T-cell (primary cell): ENCODE data around the gene C1orf105. TPM values are rescaled to one million over a fixed set of nuclear protein-coding genes. Genes with fewer than 3 reads are reported as not detected.
A peak's percentile ranks its signal among the peaks of the same experiment; 100 is the strongest.
"Not testable (repeated sequence)": the region's sequence is repeated elsewhere in the genome, so short reads cannot be mapped to it uniquely, and the experiment has no call there.

Experiments used
- ATAC-seq, 4 experiments: fragments of 200-7000 bp in 3 of 4; fragments of 150-1000 bp in 1 of 4; cut with Tn5 transposase; replicated peaks in 1 of 4; 1 replicate in 3 of 4; 2 replicates in 1 of 4; pipeline ENCODE4 v1.10.0; 2021; ENCODE audit warnings: moderate library complexity in 3 of 4, mild to moderate bottlenecking in 2 of 4, moderate number of reproducible peaks in 1 of 4
- CTCF ChIA-PET, 2 donors: fragments of 300-600 bp; sonication (Branson Sonifier 250); formaldehyde crosslinking; loops; one replicate each; lab custom pipeline; 2022; ENCODE audit warnings: antibody characterized with exemption in 2 of 2; lab: Charles Lee
- POLR2A ChIA-PET, 2 donors: fragments of 300-600 bp; sonication (Branson Sonifier 250); formaldehyde crosslinking; loops; one replicate each; lab custom pipeline; 2022; ENCODE audit warnings: antibody characterized with exemption in 2 of 2; lab: Charles Lee
- DNase-seq, 35 experiments: peaks; one replicate each; pipeline versions ENCODE4 v3.0.0 to v3.0.0-alpha.2; 2013 to 2023
- H3K27ac ChIP-seq: one replicate; pipeline ENCODE4 v1.5.1; 2013; ENCODE audit warnings: low read length
- H3K27me3 ChIP-seq, 2 experiments: replicated peaks in 1 of 2; 1 replicate in 1 of 2; 2 replicates in 1 of 2; pipeline versions ENCODE4 v1.6.1 to v1.7.0; 2013; ENCODE audit warnings: low read length in 1 of 2, mixed read lengths in 1 of 2; ENCODE audit not compliant: control insufficient read depth in 2 of 2, insufficient read depth in 2 of 2; ENCODE audit errors: extremely low read depth in 1 of 2
- H3K36me3 ChIP-seq, 2 donors: 1 replicate in 1 of 2; 2 replicates in 1 of 2; pipeline versions ENCODE4 v1.6.1 to v1.7.0; 2013; ENCODE audit warnings: low read length in 1 of 2; ENCODE audit not compliant: control insufficient read depth in 2 of 2, insufficient read depth in 1 of 2; ENCODE audit errors: extremely low read depth in 1 of 2
- H3K4me1 ChIP-seq, 2 experiments: 1 replicate in 1 of 2; 2 replicates in 1 of 2; pipeline versions ENCODE4 v1.6.1 to v1.7.0; 2013; ENCODE audit warnings: low read length in 2 of 2, mixed read lengths in 1 of 2; ENCODE audit not compliant: insufficient read depth in 2 of 2, control insufficient read depth in 1 of 2; ENCODE audit errors: extremely low read depth in 1 of 2
- H3K4me3 ChIP-seq, 2 donors: 1 replicate in 1 of 2; 2 replicates in 1 of 2; pipeline versions ENCODE4 v1.5.1 to v1.7.0; 2013; ENCODE audit warnings: mild to moderate bottlenecking in 2 of 2, low read length in 1 of 2, moderate library complexity in 1 of 2; ENCODE audit not compliant: control insufficient read depth in 1 of 2; ENCODE audit errors: extremely low read depth in 1 of 2
- H3K9me3 ChIP-seq: 2 replicates; pipeline ENCODE4 v1.7.0; 2013
- H3K27ac Mint-ChIP-seq, 2 donors: one replicate each; pipeline ENCODE4 v1.8.0; 2020 to 2021; ENCODE audit warnings: mild to moderate bottlenecking in 2 of 2, mixed read lengths in 2 of 2
- H3K27me3 Mint-ChIP-seq, 2 donors: one replicate each; pipeline ENCODE4 v1.8.0; 2021 to 2022; ENCODE audit warnings: mixed read lengths in 2 of 2
- H3K36me3 Mint-ChIP-seq: one replicate; pipeline ENCODE4 v1.8.0; 2021; ENCODE audit warnings: mixed read lengths
- H3K4me1 Mint-ChIP-seq, 3 donors: one replicate each; pipeline ENCODE4 v1.8.0; 2020 to 2022; ENCODE audit warnings: mixed read lengths in 3 of 3, mild to moderate bottlenecking in 1 of 3
- H3K4me3 Mint-ChIP-seq, 3 donors: one replicate each; pipeline ENCODE4 v1.8.0; 2020 to 2022; ENCODE audit warnings: mild to moderate bottlenecking in 3 of 3, mixed read lengths in 3 of 3, moderate library complexity in 3 of 3
- H3K9me3 Mint-ChIP-seq, 3 donors: one replicate each; pipeline ENCODE4 v1.8.0; 2020 to 2022; ENCODE audit warnings: mixed read lengths in 3 of 3
- WGBS: methylation state at CpG from one replicate; pipeline ENCODE4 v1.1.5; 2013; ENCODE audit warnings: missing lambda C conversion rate; ENCODE audit not compliant: insufficient coverage; 5-methylcytosine and 5-hydroxymethylcytosine counted together
- total RNA-seq, 35 experiments: library from RNA in 6 of 35; stranded (reverse) in 6 of 35; fragments of 120-200 nt in 1 of 35; gene quantifications; one replicate each; pipeline versions ENCODE4 v1.2.1 to v1.2.4 and lab custom pipeline; 2013 to 2026

Gene C1orf105
- total RNA-seq, 5 donors from 2014 or later (not counting 1 experiment from before 2014, with no cell fraction given) = not detected

DNA sequence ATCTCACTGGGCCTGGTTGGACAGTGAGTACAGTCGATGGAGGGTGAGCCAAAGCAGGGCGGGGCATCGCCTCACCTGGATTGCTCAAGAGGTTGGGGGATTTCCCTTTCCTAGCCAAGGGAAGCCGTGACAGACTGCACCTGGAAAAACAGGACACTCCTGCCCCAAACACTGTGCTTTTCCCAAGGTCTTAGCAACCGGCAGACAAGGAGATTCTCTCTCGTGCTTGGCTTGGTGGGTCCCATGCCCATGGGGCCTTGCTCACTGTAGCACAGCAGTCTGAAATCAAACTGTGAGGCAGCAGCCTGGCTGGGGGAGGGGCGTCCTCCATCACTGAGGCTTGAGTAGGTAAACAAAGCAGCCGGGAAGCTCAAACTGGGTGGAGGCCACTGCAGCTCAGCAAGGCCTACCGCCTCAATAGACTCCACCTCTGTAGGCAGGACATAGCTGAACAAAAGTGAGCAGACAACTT is 11.3 kb downstream of the C1orf105 start:
- peak overlapping the region; percentile 93 to 94 for H3K27ac Mint-ChIP-seq
- ChIA-PET CTCF (interaction anchor here (0.6 to 5.7 kb wide), 12 partner anchors 10 to 429 kb away, joined by 3 to 42 read pairs (median 4); partner anchors contain the start of genes C1orf105 (in 1 of the 2) and PIGC (in 1 of the 2)), POLR2A (no interaction called here)
- H3K4me3 Mint-ChIP-seq = peak overlapping the region; percentile 15 to 64 (median 28)
- no peaks in the 10 kb centered on the region for H3K9me3 Mint-ChIP-seq
- 66% methylated on average over 5 of the region's 9 CpGs for WGBS
- H3K36me3 Mint-ChIP-seq = peaks cover 13% of the 10 kb centered on the region
- DNase-seq (peak in 34 of 35 experiments; percentile 9 to 71 (median 44)), ATAC-seq (peak; percentile 54 to 82 (median 66))
- peak overlapping the region in 1 of 2 donors; percentile 5 for H3K4me3 ChIP-seq
- no peaks in the 10 kb centered on the region for H3K27me3 Mint-ChIP-seq
- no peaks in the 10 kb centered on the region for H3K27me3 ChIP-seq
- H3K4me1 ChIP-seq = peaks cover 40 to 55% of the 10 kb centered on the region in 2 experiments
- peaks cover 48 to 55% (median 53%) of the 10 kb centered on the region in 3 donors for H3K4me1 Mint-ChIP-seq
- no peaks in the 10 kb centered on the region for H3K9me3 ChIP-seq
- H3K27ac ChIP-seq = peak overlapping the region; percentile 53
- H3K36me3 ChIP-seq = no peaks in the 10 kb centered on the region

DNA sequence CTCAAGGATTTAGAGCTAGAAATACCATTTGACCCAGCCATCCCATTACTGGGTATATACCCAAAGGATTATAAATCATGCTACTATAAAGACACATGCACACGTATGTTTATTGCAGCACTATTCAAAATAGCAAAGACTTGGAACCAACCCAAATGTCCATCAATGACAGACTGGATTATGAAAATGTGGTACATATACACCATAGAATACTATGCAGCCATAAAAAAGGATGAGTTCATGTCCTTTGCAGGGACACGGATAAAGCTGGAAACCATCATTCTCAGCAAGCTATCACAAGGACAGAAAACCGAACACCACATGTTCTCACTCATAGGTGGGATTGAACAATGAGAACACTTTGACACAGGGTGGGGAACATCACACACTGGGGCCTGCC is 16.7 kb downstream of the C1orf105 start:
- peaks cover 6 to 10% of the 10 kb centered on the region in 2 experiments for H3K4me1 ChIP-seq
- ATAC-seq, H3K9me3 ChIP-seq, CTCF ChIA-PET, POLR2A ChIA-PET, H3K27me3 ChIP-seq, DNase-seq, H3K27ac ChIP-seq, H3K4me3 ChIP-seq, H3K27ac Mint-ChIP-seq, H3K4me3 Mint-ChIP-seq, H3K36me3 ChIP-seq, H3K27me3 Mint-ChIP-seq, H3K9me3 Mint-ChIP-seq: not testable (repeated sequence)
- H3K36me3 Mint-ChIP-seq = peaks cover 38% of the 10 kb centered on the region
- WGBS = no CpG with 5 or more reads among the region's 3 CpGs
- H3K4me1 Mint-ChIP-seq = peaks cover 46 to 59% (median 54%) of the 10 kb centered on the region in 3 donors

DNA sequence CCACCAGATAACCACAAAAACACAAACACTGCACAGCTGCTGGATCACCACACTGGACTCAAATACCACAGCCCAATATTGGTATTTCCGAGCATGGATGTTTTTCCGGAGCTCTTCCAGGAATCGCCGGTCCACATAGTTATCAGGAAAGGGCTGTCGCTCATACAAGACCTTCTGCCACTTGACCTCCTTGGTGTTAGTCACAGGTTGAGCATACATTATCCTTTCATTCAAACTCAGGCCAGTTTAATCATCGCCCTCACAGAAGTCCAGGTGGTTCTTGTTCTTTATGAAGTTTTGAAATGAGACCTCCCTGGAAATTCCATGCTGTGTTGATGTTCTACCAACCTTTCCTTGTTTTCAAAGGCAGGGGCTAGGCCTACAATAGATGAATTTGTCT is 21.9 kb downstream of the C1orf105 start:
- H3K27me3 Mint-ChIP-seq = no peaks in the 10 kb centered on the region
- Histone ChIP-seq H3K27me3 (no peaks in the 10 kb centered on the region), H3K4me1 (peaks cover 15% of the 10 kb centered on the region in 2 experiments), H3K4me3 (no peak overlapping the region), H3K27ac (no peak overlapping the region), H3K36me3 (peaks cover 0 to 10% of the 10 kb centered on the region in 2 donors), H3K9me3 (no peaks in the 10 kb centered on the region)
- DNase-seq = no peak
- CTCF ChIA-PET = interaction anchor here (0.6 to 2.8 kb wide), 6 partner anchors 9 to 757 kb away, joined by 3 to 42 read pairs (median 4); no protein-coding TSS in a partner anchor
- ATAC-seq = no peak
- POLR2A ChIA-PET = interaction anchor here in 1 of 2 donors (1.5 kb wide), 1 partner anchor 90 kb away, joined by 3 read pairs; no protein-coding TSS in a partner anchor
- WGBS = 97% methylated on average over 4 of the region's 6 CpGs
- peaks cover 45 to 50% (median 50%) of the 10 kb centered on the region in 3 donors for H3K4me1 Mint-ChIP-seq
- peak overlapping the region; percentile 43 to 96 for H3K27ac Mint-ChIP-seq
- no peaks in the 10 kb centered on the region for H3K9me3 Mint-ChIP-seq
- peak overlapping the region; percentile 83 to 95 (median 94) for H3K4me3 Mint-ChIP-seq
- peaks cover 30% of the 10 kb centered on the region for H3K36me3 Mint-ChIP-seq

DNA sequence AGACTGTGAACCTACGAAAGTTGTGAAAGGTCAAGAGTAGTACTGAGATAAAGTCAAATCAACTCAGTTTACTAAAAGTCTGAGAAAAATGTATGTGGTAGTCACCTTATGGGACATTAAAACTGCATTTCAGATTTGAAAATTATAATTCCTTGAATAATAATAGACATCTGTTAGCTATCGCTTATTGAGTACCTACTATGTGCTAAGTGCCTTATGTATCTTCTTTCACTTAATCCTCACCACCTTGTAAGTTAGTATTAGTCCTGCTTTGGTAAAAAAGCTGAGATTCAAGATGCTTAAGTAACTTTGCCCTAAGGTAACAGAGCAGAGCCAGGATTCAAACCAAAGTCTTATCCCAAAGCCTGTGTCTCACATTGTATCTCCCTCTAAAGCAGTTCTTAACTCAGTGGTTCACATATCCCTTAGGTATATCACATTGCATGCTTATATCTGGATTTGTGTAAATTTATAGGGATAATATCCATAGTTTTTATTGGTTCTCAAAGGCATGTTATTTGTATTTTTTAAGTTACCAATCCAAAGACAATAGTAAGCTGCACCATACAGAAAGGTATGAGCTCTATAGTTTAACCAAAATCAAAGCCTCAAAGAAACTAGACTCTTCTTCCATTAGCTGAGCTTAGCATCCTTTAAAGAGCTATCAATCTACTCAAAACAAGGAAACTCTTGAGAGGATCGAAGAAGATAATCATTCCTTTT is 22.5 kb downstream of the C1orf105 start:
- H3K27ac ChIP-seq = peak overlapping the region; percentile 86
- H3K9me3 Mint-ChIP-seq = no peaks in the 10 kb centered on the region
- no peaks in the 10 kb centered on the region for H3K27me3 ChIP-seq
- peaks cover 29% of the 10 kb centered on the region for H3K36me3 Mint-ChIP-seq
- H3K36me3 ChIP-seq = peaks cover 0 to 10% of the 10 kb centered on the region in 2 donors
- H3K4me3 Mint-ChIP-seq = peak overlapping the region; percentile 83 to 95 (median 94)
- no peaks in the 10 kb centered on the region for H3K9me3 ChIP-seq
- ATAC-seq (peak in 3 of 4 experiments; percentile 1 to 8 (median 7)), DNase-seq (no peak)
- H3K27me3 Mint-ChIP-seq = no peaks in the 10 kb centered on the region
- peak overlapping the region; percentile 84 to 94 for H3K4me3 ChIP-seq
- POLR2A ChIA-PET = interaction anchor here (0.6 to 1.5 kb wide), 4 partner anchors 10 to 89 kb away, joined by 3 read pairs; no protein-coding TSS in a partner anchor
- H3K4me1 Mint-ChIP-seq = peaks cover 45 to 50% (median 50%) of the 10 kb centered on the region in 3 donors
- H3K4me1 ChIP-seq = peaks cover 15% of the 10 kb centered on the region in 2 experiments
- CTCF ChIA-PET = interaction anchor here (0.6 to 2.8 kb wide), 16 partner anchors 10 to 642 kb away, joined by 3 to 42 read pairs (median 3); no protein-coding TSS in a partner anchor
- H3K27ac Mint-ChIP-seq = peak overlapping the region; percentile 94 to 96
- 0% methylated on average over 1 of the region's 3 CpGs for whole genome bisulfite sequencing

DNA sequence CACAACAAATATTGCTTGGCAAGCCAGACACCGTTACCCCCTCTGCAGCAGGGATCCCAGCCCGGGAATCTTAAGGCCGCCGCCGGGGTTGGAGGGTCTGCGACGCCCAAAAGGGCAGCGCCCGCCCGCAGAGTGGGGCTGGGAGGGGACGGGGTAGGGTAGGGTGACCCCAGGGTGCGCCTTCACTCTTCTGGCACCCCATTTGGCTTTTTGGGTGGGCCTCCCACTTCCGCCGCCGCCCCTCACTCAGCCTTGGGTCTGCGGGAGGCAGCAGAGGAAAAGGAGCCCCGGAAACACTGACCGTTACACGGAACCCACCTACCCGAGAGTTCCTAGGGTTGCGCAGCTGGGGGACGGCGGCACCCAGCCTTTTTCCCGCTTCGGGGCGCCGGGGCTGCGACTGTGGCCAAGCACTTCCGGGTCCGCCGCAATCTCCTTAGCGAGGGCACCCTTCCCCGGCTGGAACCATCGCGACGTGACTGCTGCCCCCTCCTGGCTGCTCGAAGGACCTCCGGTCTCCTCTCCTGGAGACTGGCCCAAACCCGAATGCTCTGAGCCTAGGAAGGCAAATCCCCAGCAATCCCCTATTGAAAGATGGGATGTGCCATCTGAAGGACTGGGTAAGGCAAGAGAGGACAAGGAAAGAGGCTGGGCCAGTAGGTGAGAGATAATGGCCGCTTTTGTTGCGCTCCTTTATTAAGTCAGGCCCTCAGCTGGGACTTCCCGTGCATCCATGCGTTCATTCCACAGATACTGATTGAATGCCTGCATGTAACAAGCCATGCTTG is 23.4 kb downstream of the C1orf105 start, which contains the start of gene PIGC:
TSS of gene PIGC (minus strand) at position 404 of the 788 bp plus-strand sequence. CDS start 1,447 bp downstream, outside the sequence.
- DNase-seq (peak; percentile 79 to 95 (median 89)), ATAC-seq (peak; percentile 99)
- ChIA-PET POLR2A (interaction anchor here (0.6 to 1.5 kb wide), 5 partner anchors 11 to 88 kb away, joined by 3 to 4 read pairs (median 3); no protein-coding TSS in a partner anchor), CTCF (interaction anchor here (0.6 to 2.8 kb wide), 19 partner anchors 9 to 643 kb away, joined by 3 to 42 read pairs (median 4); no protein-coding TSS in a partner anchor)
- H3K4me1 ChIP-seq = peaks cover 15% of the 10 kb centered on the region in 2 experiments
- H3K27me3 Mint-ChIP-seq = no peaks in the 10 kb centered on the region
- H3K4me1 Mint-ChIP-seq = peaks cover 45 to 50% (median 48%) of the 10 kb centered on the region in 3 donors
- H3K36me3 ChIP-seq = peaks cover 0 to 10% of the 10 kb centered on the region in 2 donors
- 10% methylated on average over 40 of the region's 43 CpGs for WGBS
- no peaks in the 10 kb centered on the region for H3K9me3 ChIP-seq
- H3K27ac Mint-ChIP-seq = peak within 1 kb of the TSS; percentile 94 to 96
- H3K9me3 Mint-ChIP-seq = no peaks in the 10 kb centered on the region
- peak within 1 kb of the TSS; percentile 86 for H3K27ac ChIP-seq
- H3K36me3 Mint-ChIP-seq = peaks cover 26% of the 10 kb centered on the region
- H3K4me3 Mint-ChIP-seq = peak within 1 kb of the TSS; percentile 83 to 95 (median 94)
- H3K4me3 ChIP-seq = peak within 1 kb of the TSS; percentile 84 to 94
- no peaks in the 10 kb centered on the region for H3K27me3 ChIP-seq
